DOHH2 (cell line): ENCODE results near the gene FAM83E.
A peak's percentile ranks its signal among the peaks of the same experiment; 100 is the strongest.

Experiments used
- CTCF ChIP-seq: fragments of 200-600 bp; sonication (generic); IDR thresholded peaks from one replicate; pipeline ENCODE4 v1.5.1; 2014; ENCODE audit warnings: antibody characterized with exemption, mild to moderate bottlenecking, low read depth, low read length; ENCODE audit not compliant: poor library complexity, severe bottlenecking
- EZH2phosphoT487 ChIP-seq: fragments of 200-600 bp; sonication (generic); IDR thresholded peaks from 2 replicates; pipeline ENCODE4 v1.6.1; 2017; ENCODE audit warnings: borderline replicate concordance, mild to moderate bottlenecking, antibody characterized with exemption, low read length, moderate library complexity, mixed read lengths

DNA sequence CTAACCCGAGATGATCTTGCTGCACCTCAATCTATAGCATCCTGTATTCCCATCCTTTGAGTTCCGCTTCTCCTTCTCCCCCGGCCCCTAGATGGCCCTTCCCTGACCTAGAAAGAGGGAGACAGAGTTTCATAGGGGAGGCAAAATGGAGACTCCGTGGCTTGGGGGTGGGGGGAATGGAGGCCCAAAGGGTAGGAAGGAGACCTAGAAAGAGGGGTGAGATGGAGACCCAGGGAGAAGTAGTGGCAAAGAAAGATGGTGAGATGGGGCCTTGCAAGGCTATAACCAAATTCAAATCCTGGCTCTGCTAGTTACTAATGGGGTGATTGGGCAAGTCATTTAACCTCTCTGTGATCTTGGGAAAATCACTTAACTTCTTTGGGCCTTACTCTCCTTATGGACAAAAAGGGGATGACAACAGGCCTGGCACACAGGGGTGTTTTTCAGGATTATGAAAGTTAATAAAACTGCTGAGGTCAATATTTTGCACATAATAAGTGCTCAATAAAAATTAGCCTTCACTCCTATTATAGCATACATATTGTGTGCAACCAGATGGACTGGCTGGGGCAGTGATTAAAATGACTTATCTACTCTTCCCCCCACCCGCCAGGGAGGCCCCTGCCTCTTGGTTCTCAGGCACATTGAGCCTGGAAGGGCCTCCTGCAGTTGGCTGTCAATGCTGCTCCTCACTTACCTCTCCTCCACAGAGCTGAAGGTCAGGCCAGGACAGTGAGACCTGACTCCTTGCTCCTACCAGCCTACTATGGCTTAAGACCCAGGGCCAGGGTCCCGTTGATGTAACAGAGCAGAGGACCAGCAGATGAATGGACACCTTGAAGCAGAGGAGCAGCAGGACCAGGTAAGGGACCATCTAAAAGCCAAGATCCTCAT lies 5.1 kb upstream of the FAM83E start:
- TF ChIP-seq CTCF (peak; percentile 15), EZH2phosphoT487 (no peak)
